GM23338 (cell line): ENCODE results near the gene BRINP2. TPM values are rescaled to one million over a fixed set of nuclear protein-coding genes. Genes with fewer than 3 reads are reported as not detected.
A peak's percentile ranks its signal among the peaks of the same experiment; 100 is the strongest.

Experiments
- ATAC-seq: fragments of 200-7000 bp; cut with Tn5 transposase; 3 replicates; pipeline ENCODE4 v1.9.1; 2020
- DNase-seq: peaks from one replicate; pipeline ENCODE4 v3.0.0-alpha.2; 2015; ENCODE audit warnings: low spot score
- H2AFZ ChIP-seq: fragments of 200-600 bp; sonication (generic); 2 replicates; pipeline ENCODE4 v1.8.0; 2016; ENCODE audit warnings: antibody characterized with exemption, mild to moderate bottlenecking, moderate library complexity
- H3F3A ChIP-seq: fragments of 200-600 bp; sonication (generic); replicated peaks from 2 replicates; pipeline ENCODE4 v1.8.0; 2017; ENCODE audit warnings: antibody characterized with exemption, mixed run types, low read depth
- H3K27ac ChIP-seq: fragments of 200-600 bp; sonication (generic); 2 replicates; pipeline ENCODE4 v1.6.1; 2016; ENCODE audit warnings: low read depth
- H3K27me3 ChIP-seq: fragments of 200-600 bp; sonication (generic); 2 replicates; pipeline ENCODE4 v1.8.0; 2016; ENCODE audit warnings: mild to moderate bottlenecking, mixed run types, moderate library complexity; ENCODE audit not compliant: insufficient read depth
- H3K36me3 ChIP-seq: fragments of 200-600 bp; sonication (generic); 2 replicates; pipeline ENCODE4 v1.8.0; 2016; ENCODE audit warnings: mild to moderate bottlenecking; ENCODE audit not compliant: insufficient read depth
- H3K4me1 ChIP-seq: fragments of 200-600 bp; sonication (generic); 2 replicates; pipeline ENCODE4 v1.8.0; 2016; ENCODE audit warnings: mild to moderate bottlenecking, moderate library complexity; ENCODE audit not compliant: insufficient read depth
- H3K4me2 ChIP-seq: fragments of 200-600 bp; sonication (generic); 2 replicates; pipeline ENCODE4 v1.7.1; 2017; ENCODE audit warnings: mixed run types
- H3K4me3 ChIP-seq: fragments of 200-600 bp; sonication (generic); 2 replicates; pipeline ENCODE4 v1.6.1; 2016; ENCODE audit warnings: mixed run types
- H3K79me2 ChIP-seq: fragments of 200-600 bp; sonication (generic); replicated peaks from 2 replicates; pipeline ENCODE4 v1.8.0; 2017; ENCODE audit warnings: mild to moderate bottlenecking; ENCODE audit not compliant: insufficient read depth
- H3K9me2 ChIP-seq: fragments of 200-600 bp; sonication (generic); 2 replicates; pipeline ENCODE4 v1.8.0; 2017; ENCODE audit not compliant: insufficient read depth
- H4K20me1 ChIP-seq: fragments of 200-600 bp; sonication (generic); replicated peaks from 2 replicates; pipeline ENCODE4 v1.8.0; 2017; ENCODE audit warnings: mild to moderate bottlenecking; ENCODE audit not compliant: insufficient read depth
- H3K27ac Mint-ChIP-seq: 2 replicates; pipeline ENCODE4 v1.8.0; 2020; ENCODE audit warnings: inconsistent platforms, mild to moderate bottlenecking, moderate library complexity, mixed read lengths
- H3K27me3 Mint-ChIP-seq: 3 replicates; pipeline ENCODE4 v1.8.0; 2022; ENCODE audit warnings: low read depth, mild to moderate bottlenecking, moderate library complexity, mixed read lengths, inconsistent platforms; ENCODE audit not compliant: insufficient read depth, poor library complexity
- H3K36me3 Mint-ChIP-seq: 3 replicates; pipeline ENCODE4 v1.8.0; 2021; ENCODE audit warnings: low read depth, mild to moderate bottlenecking, inconsistent platforms, moderate library complexity, mixed read lengths
- H3K4me1 Mint-ChIP-seq: 3 replicates; pipeline ENCODE4 v1.8.0; 2020; ENCODE audit warnings: mild to moderate bottlenecking, inconsistent platforms, mixed read lengths
- H3K4me3 Mint-ChIP-seq: 3 replicates; pipeline ENCODE4 v1.8.0; 2021; ENCODE audit warnings: moderate library complexity, mild to moderate bottlenecking, inconsistent platforms, mixed read lengths
- H3K9me3 Mint-ChIP-seq: 3 replicates; pipeline ENCODE4 v1.8.0; 2020; ENCODE audit warnings: moderate library complexity, mild to moderate bottlenecking, inconsistent platforms, mixed read lengths
- CTCF ChIP-seq, 2 experiments: fragments of 200-600 bp in 1 of 2; sonication (generic) in 1 of 2; conservative IDR thresholded peaks; 2 replicates each; pipeline versions ENCODE4 v1.5.1 to v1.6.1; 2016 to 2017; ENCODE audit warnings: antibody characterized with exemption in 2 of 2, low read depth in 2 of 2, mild to moderate bottlenecking in 2 of 2, moderate library complexity in 1 of 2
- ETS1 ChIP-seq: IDR thresholded peaks from 2 replicates; pipeline ENCODE4 v1.6.1; 2016; ENCODE audit warnings: antibody characterized with exemption
- EZH2 ChIP-seq: fragments of 200-600 bp; sonication (generic); IDR thresholded peaks from one replicate; pipeline ENCODE4 v1.8.0; 2017; ENCODE audit warnings: antibody characterized with exemption, mild to moderate bottlenecking, low read depth; ENCODE audit not compliant: unreplicated experiment
- JUNB ChIP-seq: IDR thresholded peaks from one replicate; pipeline ENCODE4 v1.6.1; 2016; ENCODE audit warnings: antibody characterized with exemption; ENCODE audit not compliant: unreplicated experiment
- NANOG ChIP-seq: IDR thresholded peaks from 2 replicates; pipeline ENCODE4 v1.6.1; 2016; ENCODE audit warnings: antibody characterized with exemption, borderline replicate concordance
- POLR2AphosphoS5 ChIP-seq: IDR thresholded peaks from 2 replicates; pipeline ENCODE4 v1.6.1; 2016; ENCODE audit warnings: antibody characterized with exemption, low read depth
- REST ChIP-seq: IDR thresholded peaks from one replicate; pipeline ENCODE4 v1.6.1; 2018; ENCODE audit warnings: antibody characterized with exemption; ENCODE audit not compliant: unreplicated experiment
- ZNF114 ChIP-seq: fragments of 250-450 bp; sonication (Bioruptor Pico); IDR thresholded peaks from 2 replicates; pipeline ENCODE4 v1.5.0; 2020; ENCODE audit warnings: mild to moderate bottlenecking, moderate library complexity
- polyA plus RNA-seq: library from polyadenylated mRNA; unstranded; fragments of >200 nt; fragmentation: Nextera tagmentation; extraction: Ambion mirVana; gene quantifications from 2 replicates; pipeline ENCODE4 v1.2.1, GENCODE V29; 2016
- total RNA-seq: library from RNA; depleted of rRNA; stranded (reverse); fragments of >200 nt; shearing (Covaris generic); gene quantifications from 2 replicates; pipeline ENCODE4 v1.2.3, GENCODE V29; 2014

The BRINP2 gene
- total and polyA plus RNA-seq, 2 experiments from 2014 or later = 0.10 to 0.52 TPM

- H3K4me3 Mint-ChIP-seq = no peak overlapping the region
- peaks cover 9% of the 10 kb centered on the region; the same call in 2 of the 3 replicates for H3K4me1 Mint-ChIP-seq
- Histone ChIP-seq H3K27ac (no peak overlapping the region), H3K79me2 (no peaks in the 10 kb centered on the region), H3F3A (no peaks in the 10 kb centered on the region), H3K27me3 (no peaks in the 10 kb centered on the region), H2AFZ (peak overlapping the region; percentile 85; the same call in 1 of the 2 replicates), H3K4me1 (no peaks in the 10 kb centered on the region), H4K20me1 (no peaks in the 10 kb centered on the region), H3K9me2 (0 out of 2 replicates have a peak, but pooled peaks cover 2% of the 10 kb centered on the region), H3K4me2 (no peak overlapping the region), H3K36me3 (no peaks in the 10 kb centered on the region), H3K4me3 (no peak overlapping the region)
- ATAC-seq (no peak), DNase-seq (no peak)
- TF ChIP-seq CTCF (conservative IDR thresholded peaks at IDR 0.05; ENCODE audit: low read depth in 2 of 2) (no peak), JUNB (no peak)
- no peaks in the 10 kb centered on the region for H3K9me3 Mint-ChIP-seq
- H3K27me3 Mint-ChIP-seq = no peaks in the 10 kb centered on the region
- H3K36me3 Mint-ChIP-seq = no peaks in the 10 kb centered on the region
- H3K27ac Mint-ChIP-seq = no peak overlapping the region
These were observed 64.6 kb downstream of the BRINP2 start for GRCh38 chr1:177235350-177235749.

GRCh38 chr1:177236962-177237361 is 66.2 kb downstream of the BRINP2 start:
- peaks cover 8% of the 10 kb centered on the region; the same call in 2 of the 3 replicates for H3K4me1 Mint-ChIP-seq
- no peak for DNase-seq
- TF ChIP-seq ETS1 = no peak
- no peak for TF ChIP-seq NANOG
- no peak for TF ChIP-seq EZH2
- no peak for TF ChIP-seq JUNB
- TF ChIP-seq ZNF114 (CRISPR knock-in tag) = no peak
- TF ChIP-seq REST = no peak
- TF ChIP-seq POLR2AphosphoS5 = no peak
- no peaks in the 10 kb centered on the region for H3K27me3 Mint-ChIP-seq
- Histone ChIP-seq H2AFZ (no peak overlapping the region), H3K4me2 (no peak overlapping the region), H3K27me3 (no peaks in the 10 kb centered on the region), H3K36me3 (no peaks in the 10 kb centered on the region), H3K4me3 (no peak overlapping the region), H3F3A (no peaks in the 10 kb centered on the region), H3K9me2 (0 out of 2 replicates have a peak, but pooled peaks cover 2% of the 10 kb centered on the region), H3K4me1 (no peaks in the 10 kb centered on the region), H4K20me1 (no peaks in the 10 kb centered on the region), H3K27ac (no peak overlapping the region), H3K79me2 (no peaks in the 10 kb centered on the region)
- no peak for ATAC-seq
- H3K4me3 Mint-ChIP-seq = no peak overlapping the region
- H3K27ac Mint-ChIP-seq = no peak overlapping the region
- H3K9me3 Mint-ChIP-seq = no peaks in the 10 kb centered on the region
- no peaks in the 10 kb centered on the region for H3K36me3 Mint-ChIP-seq
